ENCODE data around the gene PTPA.

GRCh38 chr9:129173296-129174101, 62.3 kb downstream of the PTPA start:
- TF ChIP-seq POLR2A (IDR thresholded peaks at IDR 0.05; ENCODE audit: low read length) (no peak), GATA1 (IDR thresholded peaks at IDR 0.05; ENCODE audit: low read depth, low read length) (no peak)
